PC-9 (cell line): Measurements from ENCODE around the gene SPATS2. TPM values are rescaled to one million over a fixed set of nuclear protein-coding genes. Genes with fewer than 3 reads are reported as not detected.

Experiments used
- BruUV-seq: library from RNA; stranded (reverse); fragments of 400-500 nt; replicated peaks from 2 replicates; lab custom pipeline; 2021; lab: Mats Ljungman, UMichigan
- CTCF ChIA-PET: fragments of 300-600 bp; sonication (Branson Sonifier 250); formaldehyde crosslinking; loops from one replicate; lab custom pipeline; 2022; ENCODE audit warnings: antibody characterized with exemption; lab: Charles Lee
- POLR2A ChIA-PET: fragments of 300-600 bp; sonication (Branson Sonifier 250); formaldehyde crosslinking; loops from one replicate; lab custom pipeline; 2022; ENCODE audit warnings: antibody characterized with exemption; ENCODE audit not compliant: unreplicated experiment; lab: Charles Lee
- DNase-seq, 2 experiments: peaks; one replicate each; pipeline versions ENCODE4 v3.0.0 to v3.0.0-alpha.2; 2015 to 2022; ENCODE audit warnings: mixed read lengths in 1 of 2
- H2AFZ ChIP-seq: fragments of 200-600 bp; sonication (generic); 2 replicates; pipeline ENCODE4 v1.8.1; 2017; ENCODE audit warnings: antibody characterized with exemption
- H3F3A ChIP-seq: fragments of 200-600 bp; sonication (generic); 2 replicates; pipeline ENCODE4 v1.8.1; 2017; ENCODE audit warnings: antibody characterized with exemption, mild to moderate bottlenecking, low read depth; ENCODE audit not compliant: insufficient read depth
- H3K27ac ChIP-seq: fragments of 200-600 bp; sonication (generic); 2 replicates; pipeline ENCODE4 v1.6.1; 2016; ENCODE audit warnings: mixed run types
- H3K27me3 ChIP-seq: fragments of 200-600 bp; sonication (generic); 2 replicates; pipeline ENCODE4 v1.6.1; 2016; ENCODE audit warnings: low read depth, mixed run types; ENCODE audit not compliant: insufficient read depth
- H3K36me3 ChIP-seq: fragments of 200-600 bp; sonication (generic); 2 replicates; pipeline ENCODE4 v1.6.1; 2016; ENCODE audit warnings: low read depth, mixed run types
- H3K4me1 ChIP-seq: fragments of 200-600 bp; sonication (generic); replicated peaks from 2 replicates; pipeline ENCODE4 v1.6.1; 2016; ENCODE audit warnings: mixed run types; ENCODE audit not compliant: insufficient read depth
- H3K4me2 ChIP-seq: fragments of 200-600 bp; sonication (generic); 2 replicates; pipeline ENCODE4 v1.6.1; 2017; ENCODE audit warnings: mixed run types
- H3K4me3 ChIP-seq: fragments of 200-600 bp; sonication (generic); 2 replicates; pipeline ENCODE4 v1.6.1; 2016; ENCODE audit warnings: mixed run types
- H3K79me2 ChIP-seq: fragments of 200-600 bp; sonication (generic); 2 replicates; pipeline ENCODE4 v1.6.1; 2017; ENCODE audit warnings: low read depth, mixed run types
- H3K9me2 ChIP-seq: fragments of 200-600 bp; sonication (generic); 2 replicates; pipeline ENCODE4 v1.8.1; 2017; ENCODE audit warnings: mild to moderate bottlenecking; ENCODE audit not compliant: insufficient read depth
- H3K9me3 ChIP-seq: fragments of 200-600 bp; sonication (generic); 2 replicates; pipeline ENCODE4 v1.8.1; 2016; ENCODE audit warnings: low read depth; ENCODE audit not compliant: insufficient read depth
- H4K20me1 ChIP-seq: fragments of 200-600 bp; sonication (generic); 2 replicates; pipeline ENCODE4 v1.8.1; 2017; ENCODE audit not compliant: insufficient read depth
- EZH2 ChIP-seq: fragments of 200-600 bp; sonication (generic); IDR thresholded peaks from 2 replicates; pipeline ENCODE4 v1.8.0; 2017; ENCODE audit warnings: antibody characterized with exemption, low read depth
- intact Hi-C: fragments of 100-400 bp; cut with micrococcal nuclease; formaldehyde crosslinking; loops from one replicate; pipeline ENCODE4 v1.10.0; 2022; ENCODE audit not compliant: unreplicated experiment
- total RNA-seq: library from RNA; stranded (reverse); gene quantifications from 2 replicates; pipeline ENCODE4 v1.2.3, GENCODE V29; 2021
- TF ChIP-seq, protein P1 (sequence below): fragments of 200-600 bp; sonication (generic); conservative IDR thresholded peaks from 2 replicates; pipeline ENCODE4 v1.6.1; 2017; ENCODE audit warnings: mixed run types, antibody characterized with exemption, mild to moderate bottlenecking, moderate library complexity

Gene SPATS2
- total RNA-seq, 1 experiment from 2014 or later, result 65.1 TPM

DNA sequence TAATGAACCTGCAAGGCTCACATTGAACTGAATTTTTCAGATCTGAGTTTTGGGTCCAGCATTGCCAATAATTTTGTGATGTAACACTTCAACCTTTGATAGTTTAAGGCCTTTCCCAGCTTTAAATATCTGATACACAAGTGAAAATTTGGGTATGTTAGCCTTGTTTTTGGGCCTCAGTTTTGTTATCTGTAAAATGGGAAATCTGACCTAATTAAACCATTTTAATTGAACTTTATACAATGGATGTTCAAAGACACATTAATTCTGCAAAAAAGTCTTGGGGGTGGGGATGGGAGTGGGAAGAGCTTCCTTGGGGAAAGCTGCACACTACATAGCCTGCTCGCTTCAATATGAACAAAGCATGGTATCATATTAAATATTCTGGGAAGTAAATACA, 5.2 kb upstream of the SPATS2 start:
- H3F3A ChIP-seq, result peaks cover 19% of the 10 kb centered on the region; the same call in 1 of the 2 replicates
- no peaks in the 10 kb centered on the region for H4K20me1 ChIP-seq
- H2AFZ ChIP-seq, result no peak overlapping the region
- no peaks in the 10 kb centered on the region for H3K9me3 ChIP-seq
- no peaks in the 10 kb centered on the region for H3K9me2 ChIP-seq
- ChIA-PET CTCF (no interaction called here), POLR2A (no interaction called here)
- no peak for DNase-seq
- peaks cover 18% of the 10 kb centered on the region for H3K4me1 ChIP-seq
- no TSS peak for BruUV-seq
- H3K27me3 ChIP-seq, result no peaks in the 10 kb centered on the region
- H3K79me2 ChIP-seq, result no peaks in the 10 kb centered on the region
- H3K4me3 ChIP-seq, result no peak overlapping the region
- no peak overlapping the region for H3K4me2 ChIP-seq
- no peaks in the 10 kb centered on the region for H3K36me3 ChIP-seq
- no peak overlapping the region for H3K27ac ChIP-seq
- TF ChIP-seq, protein P1, sequence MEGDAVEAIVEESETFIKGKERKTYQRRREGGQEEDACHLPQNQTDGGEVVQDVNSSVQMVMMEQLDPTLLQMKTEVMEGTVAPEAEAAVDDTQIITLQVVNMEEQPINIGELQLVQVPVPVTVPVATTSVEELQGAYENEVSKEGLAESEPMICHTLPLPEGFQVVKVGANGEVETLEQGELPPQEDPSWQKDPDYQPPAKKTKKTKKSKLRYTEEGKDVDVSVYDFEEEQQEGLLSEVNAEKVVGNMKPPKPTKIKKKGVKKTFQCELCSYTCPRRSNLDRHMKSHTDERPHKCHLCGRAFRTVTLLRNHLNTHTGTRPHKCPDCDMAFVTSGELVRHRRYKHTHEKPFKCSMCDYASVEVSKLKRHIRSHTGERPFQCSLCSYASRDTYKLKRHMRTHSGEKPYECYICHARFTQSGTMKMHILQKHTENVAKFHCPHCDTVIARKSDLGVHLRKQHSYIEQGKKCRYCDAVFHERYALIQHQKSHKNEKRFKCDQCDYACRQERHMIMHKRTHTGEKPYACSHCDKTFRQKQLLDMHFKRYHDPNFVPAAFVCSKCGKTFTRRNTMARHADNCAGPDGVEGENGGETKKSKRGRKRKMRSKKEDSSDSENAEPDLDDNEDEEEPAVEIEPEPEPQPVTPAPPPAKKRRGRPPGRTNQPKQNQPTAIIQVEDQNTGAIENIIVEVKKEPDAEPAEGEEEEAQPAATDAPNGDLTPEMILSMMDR, result no peak
- TF ChIP-seq EZH2, result no peak
- intact Hi-C loops, result loop anchor here (10.0 kb wide), 1 partner anchor 343 kb away; the partner anchor contains the start of gene FMNL3

DNA sequence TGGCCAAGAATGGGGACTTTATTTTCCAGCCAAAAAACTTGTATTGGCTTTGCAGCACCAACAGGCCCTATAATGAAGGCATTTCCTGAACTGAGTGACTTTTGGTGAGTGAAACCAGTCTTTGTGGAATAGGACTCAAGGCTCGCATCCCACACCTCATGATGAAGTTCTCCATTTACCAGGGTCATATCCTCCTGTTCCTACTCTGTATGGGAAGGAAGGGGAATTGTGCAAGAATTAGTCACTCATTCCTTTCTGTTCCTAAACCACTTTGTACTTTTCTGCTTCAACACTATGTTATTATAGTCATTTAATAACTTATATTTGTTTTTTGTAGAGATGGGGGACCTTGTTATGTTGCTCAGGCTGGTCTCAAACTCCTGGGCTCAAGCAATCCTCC, 2.3 kb upstream of the SPATS2 start:
- Histone ChIP-seq H3K79me2 (peaks cover 25% of the 10 kb centered on the region), H3K4me2 (peak overlapping the region; percentile 98; the same call in 1 of the 2 replicates), H3K4me1 (peaks cover 35% of the 10 kb centered on the region), H3F3A (peaks cover 26% of the 10 kb centered on the region), H3K36me3 (no peaks in the 10 kb centered on the region), H2AFZ (no peak overlapping the region), H3K9me2 (no peaks in the 10 kb centered on the region), H3K27me3 (no peaks in the 10 kb centered on the region), H3K4me3 (no peak overlapping the region), H3K9me3 (no peaks in the 10 kb centered on the region), H4K20me1 (no peaks in the 10 kb centered on the region), H3K27ac (no peak overlapping the region)
- DNase-seq, result no peak
- BruUV-seq, result no TSS peak
- POLR2A ChIA-PET, result interaction anchor here (0.7 kb wide), 1 partner anchor 39 kb away, joined by 5 read pairs; no protein-coding TSS in a partner anchor
- CTCF ChIA-PET, result no interaction called here
- TF ChIP-seq, protein P1, result no peak
- TF ChIP-seq EZH2, result no peak
- intact Hi-C loops, result loop anchor here (5.0 to 10.0 kb wide), 2 partner anchors 202 to 340 kb away; partner anchors contain the start of genes FMNL3 and MCRS1

DNA sequence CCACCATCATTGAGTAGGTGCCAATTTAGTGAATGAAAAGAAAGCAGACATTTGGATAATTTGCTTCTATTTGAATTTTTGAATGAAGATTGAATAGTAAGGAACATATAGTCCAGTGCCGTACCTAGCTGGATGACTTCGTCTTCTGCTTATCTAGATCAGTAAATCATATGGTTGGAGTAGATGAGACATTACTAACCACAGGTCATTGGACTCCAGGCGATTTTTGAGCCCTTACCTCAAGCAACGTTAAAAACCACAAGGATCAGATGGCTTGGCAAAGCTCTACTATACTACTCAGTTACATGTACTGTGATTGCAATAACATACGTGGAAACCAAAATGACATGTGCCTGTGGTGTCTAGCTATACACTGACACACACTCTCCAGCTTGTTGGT, 1.7 kb upstream of the SPATS2 start:
- H3K36me3 ChIP-seq, result no peaks in the 10 kb centered on the region
- no peak overlapping the region for H2AFZ ChIP-seq
- intact Hi-C loops, result loop anchor here (5.0 to 10.0 kb wide), 2 partner anchors 202 to 339 kb away; partner anchors contain the start of genes FMNL3 and MCRS1
- H3F3A ChIP-seq, result peaks cover 26% of the 10 kb centered on the region
- CTCF ChIA-PET, result no interaction called here
- H3K4me2 ChIP-seq, result peak overlapping the region; percentile 98
- peak in 1 of 2 experiments; percentile 53 for DNase-seq
- no peaks in the 10 kb centered on the region for H3K9me2 ChIP-seq
- peaks cover 36% of the 10 kb centered on the region for H3K4me1 ChIP-seq
- H3K27ac ChIP-seq, result no peak overlapping the region
- no TSS peak for BruUV-seq
- POLR2A ChIA-PET, result no interaction called here
- peak overlapping the region; percentile 93; the same call in 1 of the 2 replicates for H3K4me3 ChIP-seq
- H3K27me3 ChIP-seq, result no peaks in the 10 kb centered on the region
- H4K20me1 ChIP-seq, result no peaks in the 10 kb centered on the region
- H3K9me3 ChIP-seq, result no peaks in the 10 kb centered on the region
- peaks cover 30% of the 10 kb centered on the region for H3K79me2 ChIP-seq
- TF ChIP-seq, protein P1, result no peak
- no peak for TF ChIP-seq EZH2
